Trophoblast cell (in vitro differentiated cells and primary cell): Measurements from ENCODE around the gene PHYKPL.

Source experiments
- DNase-seq, 2 donors: peaks; one replicate each; pipeline ENCODE4 v3.0.0-alpha.2; 2016
- H2AFZ ChIP-seq: 2 replicates; pipeline ENCODE4 v1.6.1; 2013; ENCODE audit warnings: low read length, moderate library complexity, mild to moderate bottlenecking; ENCODE audit not compliant: insufficient read depth, poor library complexity
- H2AK5ac ChIP-seq: 2 replicates; pipeline ENCODE4 v1.6.1; 2013; ENCODE audit warnings: mild to moderate bottlenecking, low read length
- H2BK120ac ChIP-seq: 2 replicates; pipeline ENCODE4 v1.6.1; 2013; ENCODE audit warnings: low read length, mild to moderate bottlenecking, moderate library complexity; ENCODE audit not compliant: insufficient read depth, poor library complexity
- H2BK12ac ChIP-seq: 2 replicates; pipeline ENCODE4 v1.6.1; 2013; ENCODE audit warnings: mild to moderate bottlenecking, low read length, moderate library complexity
- H2BK5ac ChIP-seq: 2 replicates; pipeline ENCODE4 v1.6.1; 2013; ENCODE audit warnings: low read length, low read depth, moderate library complexity, mild to moderate bottlenecking; ENCODE audit not compliant: poor library complexity
- H3K14ac ChIP-seq: 2 replicates; pipeline ENCODE4 v1.6.1; 2013; ENCODE audit warnings: mild to moderate bottlenecking, low read length
- H3K18ac ChIP-seq: 2 replicates; pipeline ENCODE4 v1.6.1; 2013; ENCODE audit warnings: mild to moderate bottlenecking, low read length
- H3K23ac ChIP-seq: 2 replicates; pipeline ENCODE4 v1.6.1; 2013; ENCODE audit warnings: low read length
- H3K27ac ChIP-seq: 2 replicates; pipeline ENCODE4 v1.5.1; 2013; ENCODE audit warnings: low read depth, mild to moderate bottlenecking, inconsistent platforms, low read length, moderate library complexity
- H3K27me3 ChIP-seq: 2 replicates; pipeline ENCODE4 v1.6.1; 2013; ENCODE audit warnings: inconsistent platforms, mild to moderate bottlenecking, low read length, moderate library complexity; ENCODE audit not compliant: insufficient read depth
- H3K36me3 ChIP-seq, 2 experiments: 1 replicate in 1 of 2; 2 replicates in 1 of 2; pipeline ENCODE4 v1.6.1; 2013; ENCODE audit warnings: low read length in 2 of 2, mild to moderate bottlenecking in 2 of 2, moderate library complexity in 1 of 2; ENCODE audit not compliant: insufficient read depth in 2 of 2, control insufficient read depth in 1 of 2
- H3K4ac ChIP-seq: 2 replicates; pipeline ENCODE4 v1.6.1; 2013; ENCODE audit warnings: low read depth, mild to moderate bottlenecking, low read length, moderate library complexity
- H3K4me1 ChIP-seq, 2 experiments: 1 replicate in 1 of 2; 2 replicates in 1 of 2; pipeline ENCODE4 v1.6.1; 2013; ENCODE audit warnings: low read length in 2 of 2, mild to moderate bottlenecking in 2 of 2, moderate library complexity in 1 of 2; ENCODE audit not compliant: insufficient read depth in 2 of 2, control insufficient read depth in 1 of 2
- H3K4me2 ChIP-seq: 2 replicates; pipeline ENCODE4 v1.6.1; 2013; ENCODE audit warnings: inconsistent platforms, mild to moderate bottlenecking, low read length, moderate library complexity
- H3K4me3 ChIP-seq: 2 replicates; pipeline ENCODE4 v1.5.1; 2013; ENCODE audit warnings: mild to moderate bottlenecking, low read depth, low read length, inconsistent platforms
- H3K79me1 ChIP-seq: one replicate; pipeline ENCODE4 v1.6.1; 2013; ENCODE audit warnings: low read length
- H3K79me2 ChIP-seq: 2 replicates; pipeline ENCODE4 v1.6.1; 2013; ENCODE audit warnings: low read length, mild to moderate bottlenecking; ENCODE audit not compliant: control insufficient read depth, insufficient read depth, poor library complexity
- H3K9ac ChIP-seq: 2 replicates; pipeline ENCODE4 v1.6.1; 2013; ENCODE audit warnings: mild to moderate bottlenecking, low read length
- H3K9me3 ChIP-seq: 2 replicates; pipeline ENCODE4 v1.6.1; 2013; ENCODE audit warnings: low read depth, mild to moderate bottlenecking, control low read depth, inconsistent platforms, low read length; ENCODE audit not compliant: insufficient read depth
- H4K12ac ChIP-seq: 2 replicates; pipeline ENCODE4 v1.6.1; 2013; ENCODE audit warnings: low read depth, mild to moderate bottlenecking, low read length, moderate library complexity
- H4K8ac ChIP-seq: 2 replicates; pipeline ENCODE4 v1.6.1; 2013; ENCODE audit warnings: low read depth, mild to moderate bottlenecking, low read length, moderate library complexity
- H4K91ac ChIP-seq: one replicate; pipeline ENCODE4 v1.6.1; 2013; ENCODE audit warnings: low read depth, mild to moderate bottlenecking, low read length, moderate library complexity
- WGBS: extraction: QIAGEN DNeasy Blood & Tissue Kit; methylation state at CpG from one replicate; pipeline ENCODE4 v1.1.7; 2013; ENCODE audit warnings: missing lambda C conversion rate; ENCODE audit not compliant: insufficient read length, insufficient coverage; ENCODE audit errors: extremely low coverage; 5-methylcytosine and 5-hydroxymethylcytosine counted together

The PHYKPL gene

GRCh38 chr5:178174456-178174855 is 58.1 kb downstream of the PHYKPL start:
- Histone ChIP-seq H4K8ac (no peak overlapping the region), H3K79me2 (no peaks in the 10 kb centered on the region), H2BK120ac (no peak overlapping the region), H3K23ac (no peak overlapping the region), H3K36me3 (no peaks in the 10 kb centered on the region), H4K12ac (no peak overlapping the region), H2AK5ac (no peak overlapping the region), H2BK12ac (no peak overlapping the region), H3K18ac (no peak overlapping the region), H3K4me1 (no peaks in the 10 kb centered on the region), H3K4ac (no peak overlapping the region), H4K91ac (no peak overlapping the region), H2AFZ (no peak overlapping the region), H3K4me2 (no peak overlapping the region), H2BK5ac (no peak overlapping the region), H3K14ac (no peak overlapping the region), H3K79me1 (no peaks in the 10 kb centered on the region), H3K27ac (no peak overlapping the region), H3K4me3 (no peak overlapping the region), H3K9ac (no peak overlapping the region), H3K9me3 (no peaks in the 10 kb centered on the region), H3K27me3 (no peaks in the 10 kb centered on the region)
- DNase-seq, result no peak
- 100% methylated on average over 1 of the region's 3 CpGs for WGBS

DNA sequence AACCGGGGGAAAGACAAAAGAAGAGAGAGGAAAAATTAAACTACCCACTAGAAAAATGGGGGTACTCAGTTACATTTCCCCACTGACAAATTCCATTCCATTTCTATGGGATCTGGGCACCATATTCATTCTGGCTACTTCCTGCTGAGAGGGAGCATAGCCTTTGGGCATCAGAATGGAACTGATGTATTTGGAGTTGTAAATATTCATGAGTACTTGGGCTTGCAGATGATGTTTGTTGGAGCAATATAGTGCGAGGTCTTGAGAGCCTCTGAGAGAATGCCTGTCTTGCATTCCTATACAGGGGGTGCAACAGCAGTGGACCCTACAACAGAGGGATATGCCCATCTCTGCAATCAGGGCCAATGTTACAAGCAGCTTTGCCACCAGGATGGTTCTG is 62.1 kb downstream of the PHYKPL start:
- Histone ChIP-seq H2BK5ac (no peak overlapping the region), H2BK12ac (no peak overlapping the region), H2AFZ (no peak overlapping the region), H3K27me3 (no peaks in the 10 kb centered on the region), H4K12ac (no peak overlapping the region), H3K4me1 (no peaks in the 10 kb centered on the region), H3K79me1 (no peaks in the 10 kb centered on the region), H3K9me3 (no peaks in the 10 kb centered on the region), H3K36me3 (no peaks in the 10 kb centered on the region), H4K8ac (no peak overlapping the region), H3K14ac (no peak overlapping the region), H4K91ac (no peak overlapping the region), H3K23ac (no peak overlapping the region), H3K79me2 (no peaks in the 10 kb centered on the region), H3K27ac (no peak overlapping the region), H2AK5ac (no peak overlapping the region), H3K4ac (no peak overlapping the region), H3K4me2 (no peak overlapping the region), H2BK120ac (no peak overlapping the region), H3K18ac (no peak overlapping the region), H3K4me3 (no peak overlapping the region), H3K9ac (no peak overlapping the region)
- no CpG with 5 or more reads among the region's 2 CpGs for WGBS
- DNase-seq, result no peak

GRCh38 chr5:178165581-178165980 is 67.0 kb downstream of the PHYKPL start:
- H3K4me3 ChIP-seq, result no peak overlapping the region
- no CpG with 5 or more reads among the region's 38 CpGs for WGBS
- no peaks in the 10 kb centered on the region for H3K79me2 ChIP-seq
- H3K23ac ChIP-seq, result no peak overlapping the region
- no peaks in the 10 kb centered on the region for H3K27me3 ChIP-seq
- no peaks in the 10 kb centered on the region for H3K79me1 ChIP-seq
- H3K4ac ChIP-seq, result no peak overlapping the region
- no peaks in the 10 kb centered on the region for H3K36me3 ChIP-seq
- no peak overlapping the region for H3K4me2 ChIP-seq
- H3K14ac ChIP-seq, result no peak overlapping the region
- no peak overlapping the region for H3K9ac ChIP-seq
- no peaks in the 10 kb centered on the region for H3K9me3 ChIP-seq
- H2BK120ac ChIP-seq, result no peak overlapping the region
- H3K4me1 ChIP-seq, result no peaks in the 10 kb centered on the region
- H2BK12ac ChIP-seq, result no peak overlapping the region
- H2BK5ac ChIP-seq, result no peak overlapping the region
- H3K27ac ChIP-seq, result no peak overlapping the region
- H4K8ac ChIP-seq, result no peak overlapping the region
- DNase-seq, result no peak
- H4K91ac ChIP-seq, result no peak overlapping the region
- no peak overlapping the region for H4K12ac ChIP-seq
- no peak overlapping the region for H2AFZ ChIP-seq
- no peak overlapping the region for H2AK5ac ChIP-seq
- no peak overlapping the region for H3K18ac ChIP-seq

DNA sequence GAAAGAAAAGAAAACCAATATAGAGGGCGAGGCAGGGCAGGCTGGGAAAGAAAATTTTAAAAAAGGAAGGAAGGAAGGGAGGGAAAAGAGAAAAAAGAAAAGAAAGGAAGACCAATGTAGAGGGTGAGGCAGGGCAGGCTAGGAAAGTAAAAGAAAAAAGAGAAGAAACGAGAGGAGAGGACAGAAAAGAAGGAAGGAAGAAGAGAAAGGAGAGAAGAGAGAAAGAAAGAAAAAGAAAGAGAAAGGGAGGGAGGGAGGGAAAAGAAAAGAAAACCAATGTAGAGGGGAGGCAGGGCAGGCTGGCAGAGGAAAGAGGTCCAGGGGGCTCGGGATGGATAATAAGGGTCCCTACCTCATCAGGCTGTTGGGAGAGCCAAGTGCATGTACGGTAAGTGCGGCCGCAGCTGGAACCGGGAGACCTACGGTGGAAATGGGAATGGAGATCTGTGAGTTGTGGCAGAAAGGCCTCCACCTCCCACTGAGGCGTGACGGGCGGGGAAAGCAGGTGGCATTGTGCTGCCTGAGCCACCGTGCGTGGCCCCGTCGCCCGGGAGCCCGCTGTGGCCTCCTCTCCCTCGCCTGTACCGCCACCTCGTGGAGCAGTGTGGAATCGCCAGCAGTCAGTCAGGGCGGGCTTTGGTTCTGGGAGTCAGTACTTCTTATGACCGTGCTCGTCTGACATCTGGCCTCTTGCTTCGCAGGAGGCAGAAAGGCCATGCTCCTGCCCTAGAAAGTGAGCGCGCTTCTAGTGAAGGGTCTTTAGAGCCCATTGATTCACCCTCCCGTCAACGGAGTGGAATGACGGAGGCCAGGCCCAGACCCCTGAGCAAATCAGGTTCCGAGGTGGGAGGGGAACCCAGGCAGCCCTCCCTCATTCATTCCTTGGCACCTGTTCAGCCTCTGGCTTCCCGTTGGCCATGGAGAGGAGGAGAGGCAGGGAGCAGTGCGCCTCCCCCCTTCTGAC is 68.5 kb downstream of the PHYKPL start:
- H2AK5ac ChIP-seq, result no peak overlapping the region
- H3K4me3 ChIP-seq, result no peak overlapping the region
- H3K27ac ChIP-seq, result no peak overlapping the region
- no peak overlapping the region for H2BK5ac ChIP-seq
- WGBS, result no CpG with 5 or more reads among the region's 33 CpGs
- no peaks in the 10 kb centered on the region for H3K79me2 ChIP-seq
- no peak overlapping the region for H3K23ac ChIP-seq
- no peak overlapping the region for H2BK120ac ChIP-seq
- H3K36me3 ChIP-seq, result no peaks in the 10 kb centered on the region
- no peak overlapping the region for H4K12ac ChIP-seq
- no peak overlapping the region for H4K91ac ChIP-seq
- H3K4me2 ChIP-seq, result peak overlapping the region; percentile 25
- DNase-seq, result peak; percentile 86 to 93
- no peaks in the 10 kb centered on the region for H3K4me1 ChIP-seq
- H2AFZ ChIP-seq, result peak overlapping the region; percentile 8
- H3K4ac ChIP-seq, result no peak overlapping the region
- H3K79me1 ChIP-seq, result no peaks in the 10 kb centered on the region
- H3K27me3 ChIP-seq, result no peaks in the 10 kb centered on the region
- no peak overlapping the region for H3K14ac ChIP-seq
- H3K9me3 ChIP-seq, result no peaks in the 10 kb centered on the region
- no peak overlapping the region for H2BK12ac ChIP-seq
- no peak overlapping the region for H4K8ac ChIP-seq
- H3K18ac ChIP-seq, result no peak overlapping the region
- no peak overlapping the region for H3K9ac ChIP-seq
